NCI-H187 treated with DMSO at 0.1 percent for 48 hours (cell line): ENCODE measurements around the gene MBOAT2.
"Not testable (repeated sequence)": the region's sequence is repeated elsewhere in the genome, so short reads cannot be mapped to it uniquely, and the experiment has no call there.

ENCODE experiments used
- DNase-seq: peaks from one replicate; lab custom pipeline; 2025; lab: John Stamatoyannopoulos, UW

The MBOAT2 gene

DNA sequence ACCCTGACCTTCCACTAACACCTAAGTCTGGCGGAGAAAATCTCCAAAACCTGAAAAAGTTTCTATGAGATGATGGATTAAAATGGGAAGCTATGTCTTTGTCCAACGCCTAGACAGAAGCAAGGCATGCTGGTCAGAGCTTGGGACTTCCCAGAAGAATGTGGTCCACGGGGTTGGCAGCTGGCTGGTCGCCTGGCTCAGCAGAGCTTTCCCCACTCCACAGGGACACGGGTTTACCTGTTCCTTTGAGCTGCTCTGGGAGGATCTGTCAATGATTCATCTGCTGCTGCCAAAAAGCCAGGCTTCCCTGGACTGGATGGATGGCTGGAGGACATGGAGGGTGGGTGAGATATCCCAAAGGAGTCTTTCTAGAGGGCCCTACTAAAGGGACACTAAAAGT is 10.8 kb downstream of the MBOAT2 start:
- no peak for DNase-seq

- DNase-seq: no peak
These were observed 13.9 kb downstream of the MBOAT2 start for GRCh38 chr2:8989536-8990079.

- DNase-seq: no peak
These were observed 16.1 kb downstream of the MBOAT2 start for GRCh38 chr2:8987410-8987809.

DNA sequence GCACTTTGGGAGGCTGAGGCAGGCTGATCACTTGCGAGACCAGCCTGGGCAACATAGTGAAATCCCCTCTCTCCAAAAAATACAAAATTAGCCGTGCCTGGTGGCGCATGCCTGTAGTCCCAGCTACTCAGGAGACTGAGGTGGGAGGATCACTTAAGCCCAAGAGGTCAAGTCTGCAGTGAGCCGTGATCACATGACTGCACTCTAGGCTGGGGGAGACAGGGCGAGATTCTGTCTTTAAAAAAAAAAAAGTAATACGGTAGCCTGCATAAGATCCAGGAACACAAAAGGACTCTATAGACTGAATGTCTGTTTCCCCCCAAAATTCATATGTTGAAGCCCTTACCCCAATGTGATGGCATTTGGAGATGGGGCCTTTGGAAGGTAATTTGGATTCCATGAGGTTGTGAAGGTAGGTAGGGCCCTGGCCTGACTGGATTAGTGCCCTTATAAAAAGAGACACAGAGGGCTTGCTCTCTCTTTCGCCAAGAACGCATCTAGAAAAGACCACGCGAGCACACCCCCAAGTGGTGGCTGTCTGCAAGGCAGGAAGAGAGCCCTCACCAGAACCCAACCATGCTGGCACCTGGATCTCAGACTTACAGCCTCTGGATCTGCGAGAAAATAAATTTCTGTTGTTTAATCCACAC is 17.0 kb downstream of the MBOAT2 start:
- no peak for DNase-seq

GRCh38 chr2:8985561-8986326 is 17.7 kb downstream of the MBOAT2 start:
- no peak for DNase-seq

DNA sequence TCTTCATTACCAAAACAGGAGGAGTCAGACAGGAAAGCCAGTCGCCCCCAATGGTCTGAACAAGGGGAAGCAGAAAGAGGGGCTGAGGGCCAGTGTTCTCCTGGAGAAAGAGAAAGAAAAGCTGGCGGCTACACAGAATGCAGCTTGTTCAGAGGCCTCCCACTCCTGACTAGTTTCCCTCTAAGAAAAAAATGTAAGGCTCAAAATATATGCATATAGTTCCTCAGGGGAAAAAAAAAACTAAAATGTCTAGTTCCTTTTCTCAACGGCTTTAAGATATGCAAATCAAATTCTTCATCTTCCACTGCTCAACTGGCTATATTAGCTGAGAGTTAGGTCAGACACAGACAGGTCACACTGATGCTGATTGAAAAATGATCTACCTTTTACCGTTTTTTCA is 18.6 kb downstream of the MBOAT2 start:
- DNase-seq: no peak

DNA sequence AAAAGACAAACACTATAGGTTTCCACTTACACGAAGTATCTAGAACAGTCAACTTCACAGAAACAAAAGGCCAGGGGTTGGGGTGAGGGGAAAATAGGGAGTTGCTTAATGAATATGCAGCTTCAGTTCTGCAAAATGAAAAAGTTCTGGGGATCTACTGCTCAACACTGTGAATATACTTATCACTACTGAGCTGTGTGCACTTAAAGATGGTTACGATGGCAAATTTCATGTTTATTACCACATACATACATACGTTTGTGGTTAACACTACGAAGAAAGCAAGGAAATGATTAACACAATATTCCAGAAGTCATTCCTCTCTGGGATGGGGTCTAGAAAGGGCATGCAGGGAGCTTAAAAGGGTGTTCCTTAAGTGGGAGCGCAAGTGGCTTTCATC is 19.3 kb downstream of the MBOAT2 start:
- DNase-seq: no peak

DNA sequence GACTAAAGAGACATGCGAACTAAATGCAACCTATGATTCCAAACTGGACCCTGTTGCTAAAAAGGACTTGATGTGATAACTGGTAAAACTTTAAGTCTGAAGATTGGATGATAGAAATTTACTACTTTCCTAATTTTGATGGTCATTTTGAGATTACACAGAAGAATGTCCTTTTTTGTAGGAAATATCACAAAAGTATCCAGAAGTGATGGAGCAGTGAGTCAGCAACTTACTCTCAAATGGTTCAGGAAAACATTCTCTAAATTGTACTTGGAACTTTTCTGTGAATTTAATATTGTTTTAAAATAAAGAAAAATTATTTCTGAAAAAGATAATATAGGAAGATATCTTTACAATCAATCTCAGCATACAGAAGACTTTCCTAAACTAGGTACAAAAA is 19.9 kb downstream of the MBOAT2 start:
- DNase-seq: no peak

DNA sequence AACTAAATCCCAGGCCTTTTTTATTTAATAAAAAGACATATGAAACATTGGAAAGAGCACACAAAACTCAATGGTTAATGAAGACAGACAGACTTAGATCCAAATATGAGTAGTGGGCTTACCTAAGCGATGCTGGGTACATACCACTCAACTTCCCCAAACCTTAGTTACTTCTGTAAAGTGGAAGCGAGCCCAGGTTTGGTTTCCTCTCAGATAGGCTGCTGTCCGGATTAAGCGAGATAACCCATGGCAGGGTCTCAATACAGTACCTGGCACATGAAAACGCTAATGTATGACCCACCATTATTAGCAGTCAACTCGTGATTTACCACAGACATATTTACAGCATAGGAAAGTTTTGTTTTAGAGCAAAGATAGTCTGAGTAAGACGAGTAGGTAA is 21.6 kb downstream of the MBOAT2 start:
- DNase-seq: no peak

DNA sequence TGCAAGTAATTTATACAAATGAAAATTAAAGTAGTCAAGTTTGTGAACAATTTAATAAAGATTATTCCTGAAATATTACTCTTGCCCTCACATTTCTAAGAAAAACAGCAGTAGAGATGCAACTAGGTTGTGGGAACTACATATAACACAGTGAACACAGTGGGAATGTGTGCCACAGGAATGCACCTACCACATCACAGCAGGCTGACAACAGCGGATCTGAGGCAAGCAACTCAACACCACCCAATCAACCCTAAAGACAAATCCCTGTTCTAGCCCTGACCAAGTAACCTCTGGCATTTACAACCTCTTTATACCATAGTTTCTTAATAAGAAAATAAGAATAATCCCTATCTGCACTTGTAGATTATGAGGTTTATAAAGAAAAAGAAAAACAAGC is 23.4 kb downstream of the MBOAT2 start:
- no peak for DNase-seq

- DNase-seq: no peak
These were observed 25.7 kb downstream of the MBOAT2 start for GRCh38 chr2:8977758-8978157.

DNA sequence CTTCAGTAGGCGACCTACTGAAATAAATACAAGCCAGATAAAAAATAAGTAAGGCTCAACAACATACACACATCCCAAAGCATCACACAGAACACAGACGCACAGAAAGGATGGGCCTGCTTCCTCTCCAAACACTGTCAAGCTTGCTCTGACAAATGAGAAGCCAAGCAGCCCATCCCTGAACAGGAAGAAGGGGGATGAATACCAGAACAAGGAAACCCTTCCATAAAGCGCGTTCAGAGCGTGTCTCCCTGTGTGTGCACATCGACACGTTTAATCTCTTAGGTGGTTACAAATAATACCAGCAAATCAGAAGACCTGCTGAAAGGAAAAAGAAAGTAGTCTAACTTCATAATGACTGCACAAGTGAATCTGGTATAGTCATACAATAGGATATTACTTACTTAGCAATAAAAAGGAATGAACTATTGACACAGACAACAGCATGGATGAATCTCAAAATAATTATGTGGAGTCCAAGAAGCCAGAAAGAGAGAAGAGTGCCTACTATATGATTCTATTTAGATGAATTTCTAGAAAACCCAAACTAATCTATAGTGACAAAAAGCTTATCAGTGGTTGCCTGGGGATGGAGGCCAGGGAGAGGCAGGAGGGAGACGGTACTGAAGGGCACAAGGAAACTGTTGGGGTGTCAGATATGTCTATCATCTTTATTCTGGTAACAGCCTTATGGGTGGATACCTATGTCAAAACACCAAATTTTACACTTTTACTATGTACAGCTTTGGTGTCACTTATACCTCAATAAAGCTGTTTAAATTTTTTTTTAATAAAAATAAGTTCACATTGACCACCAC is 26.8 kb downstream of the MBOAT2 start:
- no peak for DNase-seq

GRCh38 chr2:8974016-8974415 is 29.5 kb downstream of the MBOAT2 start:
- DNase-seq: no peak

GRCh38 chr2:8973017-8973416 is 30.5 kb downstream of the MBOAT2 start:
- DNase-seq: not testable (repeated sequence)

DNA sequence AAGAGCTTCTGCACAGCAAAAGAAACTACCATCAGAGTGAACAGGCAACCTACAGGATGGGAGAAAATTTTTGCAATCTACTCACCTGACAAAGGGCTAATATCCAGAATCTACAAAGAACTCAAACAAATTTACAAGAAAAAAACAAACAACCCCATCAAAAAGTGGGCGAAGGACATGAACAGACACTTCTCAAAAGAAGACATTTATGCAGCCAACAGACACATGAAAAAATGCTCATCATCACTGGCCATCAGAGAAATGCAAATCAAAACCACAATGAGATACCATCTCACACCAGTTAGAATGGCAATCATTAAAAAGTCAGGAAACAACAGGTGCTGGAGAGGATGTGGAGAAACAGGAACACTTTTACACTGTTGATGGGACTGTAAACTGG is 30.9 kb downstream of the MBOAT2 start:
- not testable (repeated sequence) for DNase-seq

- DNase-seq: not testable (repeated sequence)
These were observed 34.1 kb downstream of the MBOAT2 start for GRCh38 chr2:8969348-8969747.

DNA sequence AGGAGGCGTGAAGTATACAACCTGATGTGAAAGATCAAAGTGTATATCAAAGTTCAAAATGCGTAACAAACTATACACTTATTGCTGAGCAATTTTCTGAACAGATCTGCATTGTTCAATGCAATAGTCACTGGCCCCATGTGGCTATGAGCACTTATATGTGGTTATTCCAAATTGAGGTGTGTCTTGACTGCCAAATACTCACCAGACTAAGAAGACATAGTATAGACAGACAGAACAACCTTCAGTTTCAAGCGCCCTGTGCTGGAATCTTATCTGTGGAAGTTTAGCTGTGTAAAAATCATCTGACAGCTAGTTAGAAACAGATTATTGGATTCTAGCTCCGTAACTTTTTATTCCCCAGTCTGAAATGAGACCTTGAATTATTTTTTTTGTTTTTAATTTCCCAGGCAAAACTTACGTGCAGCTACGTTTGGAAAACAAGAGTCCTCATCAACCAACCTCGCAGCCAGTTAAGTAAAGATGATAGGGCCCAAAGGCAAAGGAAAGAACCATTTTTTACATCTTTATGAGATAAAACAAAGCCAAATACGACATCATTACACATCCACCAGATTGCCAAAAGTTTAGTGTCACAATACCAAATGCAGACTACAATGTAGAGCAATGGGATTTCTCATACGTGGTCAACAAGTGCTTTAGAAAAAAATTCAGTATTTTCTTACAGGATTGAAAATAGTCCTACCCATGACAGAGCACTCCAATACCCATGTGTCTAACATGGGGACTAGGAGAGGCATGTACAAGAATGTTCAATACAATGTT is 37.2 kb downstream of the MBOAT2 start:
- no peak for DNase-seq

DNA sequence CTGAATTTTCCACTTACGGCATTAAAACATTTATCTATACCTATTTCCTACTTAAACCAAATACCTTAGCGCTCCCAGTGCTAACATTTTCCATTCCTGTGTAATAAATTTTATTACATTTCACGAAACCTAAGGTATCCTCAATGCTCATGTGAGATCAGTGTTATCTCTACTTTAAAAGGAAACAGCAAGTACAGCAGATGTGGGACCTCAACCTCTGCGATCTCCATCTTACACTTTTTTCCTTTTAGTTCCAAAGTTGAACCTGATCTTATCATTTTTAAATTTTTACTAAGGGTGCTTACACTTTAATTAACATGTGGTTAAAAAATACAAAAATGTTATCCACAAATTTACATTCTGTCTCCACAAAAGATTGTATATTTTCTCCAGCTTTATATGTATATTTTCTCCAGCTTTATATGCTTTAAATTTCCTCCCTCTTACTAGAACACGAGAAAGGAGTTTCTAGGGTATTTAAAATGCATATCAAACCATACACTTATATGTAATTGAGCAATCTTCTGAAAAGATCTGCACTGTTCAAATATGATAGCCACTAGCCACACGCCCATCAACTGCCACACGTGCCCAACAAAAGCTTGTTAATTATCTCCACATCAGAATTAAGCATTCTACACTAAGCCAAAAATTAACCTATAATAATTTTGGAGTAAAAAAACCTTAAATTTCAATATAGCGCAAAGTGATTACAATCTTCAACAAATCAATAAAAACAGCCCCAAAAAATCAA is 38.1 kb downstream of the MBOAT2 start:
- DNase-seq: no peak

DNA sequence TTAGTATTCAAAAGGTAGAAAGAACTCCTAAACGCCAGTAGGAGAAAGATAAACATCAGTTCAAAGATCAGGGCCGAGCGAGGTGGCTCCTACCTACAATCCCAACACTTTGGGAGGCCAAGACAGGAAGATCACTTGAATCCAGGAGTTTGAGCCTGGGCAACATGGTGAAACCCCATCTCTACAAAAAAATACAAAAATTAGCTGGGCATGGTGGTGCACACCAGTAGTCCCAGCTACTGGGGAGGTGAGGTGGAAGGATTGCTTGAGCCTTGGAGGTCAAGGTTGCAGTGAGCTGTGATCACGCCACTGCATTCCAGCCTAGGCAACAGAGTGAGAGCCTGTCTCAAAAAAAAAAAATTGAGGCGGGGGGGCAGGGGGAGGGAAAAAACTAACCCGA is 40.6 kb downstream of the MBOAT2 start:
- DNase-seq: no peak

GRCh38 chr2:8957628-8958027 is 45.9 kb downstream of the MBOAT2 start:
- DNase-seq: no peak

- DNase-seq: no peak
These were observed 46.7 kb downstream of the MBOAT2 start for GRCh38 chr2:8956774-8957173.
